GM10266 (cell line): ENCODE results near the gene DDX20.

ENCODE experiments used
- DNase-seq: peaks from one replicate; pipeline ENCODE4 v3.0.0; 2012; ENCODE audit errors: extremely low spot score
- CTCF ChIP-seq: IDR thresholded peaks from 2 replicates; pipeline ENCODE4 v1.5.1; 2012; ENCODE audit warnings: mild to moderate bottlenecking, low read depth; ENCODE audit not compliant: control insufficient read depth, insufficient read depth; ENCODE audit errors: missing control alignments

DDX20 gene

GRCh38 chr1:111755331-111756123 is at the start of gene DDX20:
DDX20 (plus strand) TSS chr1:111755901; CDS start chr1:111755925, 24 bp downstream.
- TF ChIP-seq CTCF = peak; percentile 92
- DNase-seq = peak; percentile 96

- no peak for DNase-seq
- TF ChIP-seq CTCF = no peak
Observed at GRCh38 chr1:111706921-111707320, 48.8 kb upstream of the DDX20 start.

GRCh38 chr1:111707906-111708305 is 47.8 kb upstream of the DDX20 start:
- no peak for DNase-seq

GRCh38 chr1:111709986-111710385 is 45.7 kb upstream of the DDX20 start:
- no peak for TF ChIP-seq CTCF
- DNase-seq = no peak

More at GRCh38 chr1:111707906-111708305, 47.8 kb upstream of the DDX20 start:
- TF ChIP-seq CTCF = no peak

- TF ChIP-seq CTCF = no peak
- no peak for DNase-seq
Observed at GRCh38 chr1:111716333-111716732, 39.4 kb upstream of the DDX20 start.

- no peak for TF ChIP-seq CTCF
- no peak for DNase-seq
Observed at GRCh38 chr1:111717450-111717849, 38.3 kb upstream of the DDX20 start.

- no peak for TF ChIP-seq CTCF
- DNase-seq = no peak
Observed at GRCh38 chr1:111719135-111719534, 36.6 kb upstream of the DDX20 start.
